CD8-positive, alpha-beta memory T cell (primary cell): Measurements from ENCODE around the gene ITFG1. TPM values are rescaled to one million over a fixed set of nuclear protein-coding genes. Genes with fewer than 3 reads are reported as not detected.

Experiments
- CTCF ChIA-PET: fragments of 350-600 bp; sonication (Branson Sonifier 250); formaldehyde crosslinking; loops from one replicate; lab custom pipeline; 2021; ENCODE audit warnings: antibody characterized with exemption; lab: Charles Lee
- POLR2A ChIA-PET: fragments of 350-600 bp; sonication (Branson Sonifier 250); formaldehyde crosslinking; loops from one replicate; lab custom pipeline; 2021; ENCODE audit warnings: antibody characterized with exemption; lab: Charles Lee
- DNase-seq, 5 donors: peaks; one replicate each; pipeline versions ENCODE4 v3.0.0 to v3.0.0-alpha.2; 2020 to 2022; ENCODE audit warnings: mixed read lengths in 1 of 5
- H3K27ac ChIP-seq: one replicate; pipeline ENCODE4 v1.7.0; 2013; ENCODE audit warnings: low read depth, mild to moderate bottlenecking, low read length, moderate library complexity
- H3K27me3 ChIP-seq: 2 replicates; pipeline ENCODE4 v1.7.0; 2013; ENCODE audit warnings: low read length, mild to moderate bottlenecking; ENCODE audit not compliant: insufficient read depth, poor library complexity, severe bottlenecking
- H3K36me3 ChIP-seq: 2 replicates; pipeline ENCODE4 v1.7.0; 2013; ENCODE audit warnings: mild to moderate bottlenecking, low read length, moderate library complexity; ENCODE audit not compliant: insufficient read depth
- H3K4me1 ChIP-seq: 2 replicates; pipeline ENCODE4 v1.7.0; 2013; ENCODE audit warnings: mild to moderate bottlenecking, low read length, moderate library complexity; ENCODE audit not compliant: insufficient read depth
- H3K4me3 ChIP-seq: 2 replicates; pipeline ENCODE4 v1.7.0; 2013; ENCODE audit warnings: mild to moderate bottlenecking, low read length
- H3K9me3 ChIP-seq: 2 replicates; pipeline ENCODE4 v1.7.0; 2013; ENCODE audit warnings: mild to moderate bottlenecking, low read length
- H3K27ac Mint-ChIP-seq, 8 donors: one replicate each; pipeline ENCODE4 v1.8.0; 2020 to 2021; ENCODE audit warnings: mixed read lengths in 8 of 8, mild to moderate bottlenecking in 6 of 8, inconsistent platforms in 3 of 8, moderate library complexity in 3 of 8
- H3K27me3 Mint-ChIP-seq, 2 donors: one replicate each; pipeline ENCODE4 v1.8.0; 2020 to 2021; ENCODE audit warnings: mixed read lengths in 2 of 2, mild to moderate bottlenecking in 1 of 2, moderate library complexity in 1 of 2
- H3K36me3 Mint-ChIP-seq, 3 donors: one replicate each; pipeline ENCODE4 v1.8.0; 2020 to 2021; ENCODE audit warnings: mixed read lengths in 3 of 3, inconsistent platforms in 1 of 3, mild to moderate bottlenecking in 1 of 3
- H3K4me1 Mint-ChIP-seq, 3 donors: one replicate each; pipeline ENCODE4 v1.8.0; 2020 to 2021; ENCODE audit warnings: mixed read lengths in 3 of 3, inconsistent platforms in 1 of 3, mild to moderate bottlenecking in 1 of 3
- H3K4me3 Mint-ChIP-seq, 7 donors: one replicate each; pipeline ENCODE4 v1.8.0; 2020 to 2021; ENCODE audit warnings: mixed read lengths in 7 of 7, mild to moderate bottlenecking in 6 of 7, moderate library complexity in 4 of 7, inconsistent platforms in 2 of 7
- H3K9me3 Mint-ChIP-seq, 5 donors: one replicate each; pipeline ENCODE4 v1.8.0; 2020 to 2022; ENCODE audit warnings: mixed read lengths in 5 of 5, mild to moderate bottlenecking in 3 of 5, moderate library complexity in 2 of 5, inconsistent platforms in 1 of 5
- polyA plus RNA-seq: library from polyadenylated mRNA; unstranded; fragments of 300-500 nt; fragmentation: Illumina TruSeq; gene quantifications from one replicate; pipeline ENCODE4 v1.2.3, GENCODE V29; 2021
- total RNA-seq, 2 experiments: library from RNA; stranded (reverse); gene quantifications; one replicate each; pipeline ENCODE4 v1.2.3, GENCODE V29; 2021

ITFG1 gene
- total and polyA plus RNA-seq, 3 experiments from 2014 or later, result 24.5 to 26.8 (median 24.9) TPM

DNA sequence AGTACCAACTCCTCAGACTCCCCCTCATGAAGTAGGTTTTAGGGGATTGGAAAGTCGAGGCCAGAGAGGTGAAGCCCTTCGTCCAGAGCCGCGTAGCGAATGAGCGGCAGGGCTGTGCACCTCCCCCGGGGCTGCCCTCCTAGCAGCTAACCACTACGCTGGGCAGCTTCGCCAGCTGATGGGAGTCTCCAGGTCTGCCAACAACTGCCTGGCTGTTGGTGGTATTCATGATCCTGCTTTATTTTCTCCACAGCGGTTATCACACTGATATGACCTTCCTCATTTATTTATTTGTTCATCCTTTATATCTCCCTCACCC, 316.3 kb downstream of the ITFG1 start:
- no peaks in the 10 kb centered on the region for H3K9me3 Mint-ChIP-seq
- Histone ChIP-seq H3K36me3 (no peaks in the 10 kb centered on the region), H3K27ac (no peak overlapping the region), H3K27me3 (no peaks in the 10 kb centered on the region), H3K9me3 (no peaks in the 10 kb centered on the region), H3K4me1 (peaks cover 16% of the 10 kb centered on the region), H3K4me3 (peak overlapping the region; percentile 55)
- peaks cover 16 to 19% (median 17%) of the 10 kb centered on the region in 3 donors for H3K4me1 Mint-ChIP-seq
- ChIA-PET POLR2A (no interaction called here), CTCF (interaction anchor here (0.8 to 3.7 kb wide), 7 partner anchors 11 to 1021 kb away, joined by 3 to 14 read pairs (median 4); partner anchors contain the start of genes ITFG1 and PHKB)
- peaks cover 12 to 18% of the 10 kb centered on the region in 2 donors for H3K27me3 Mint-ChIP-seq
- peak overlapping the region; percentile 61 to 85 (median 76) for H3K4me3 Mint-ChIP-seq
- no peaks in the 10 kb centered on the region for H3K36me3 Mint-ChIP-seq
- peak overlapping the region in 6 of 8 donors; percentile 4 to 63 (median 16) for H3K27ac Mint-ChIP-seq
- no peak for DNase-seq

GRCh38 chr16:47143677-47144558, 316.9 kb downstream of the ITFG1 start, which contains the start of gene NETO2:
NETO2 (minus strand) TSS chr16:47143945; CDS start chr16:47143612, 333 bp downstream.
- peak; percentile 40 to 75 (median 56) for DNase-seq
- H3K4me1 ChIP-seq, result peaks cover 16% of the 10 kb centered on the region
- no peaks in the 10 kb centered on the region for H3K36me3 Mint-ChIP-seq
- peak within 1 kb of the TSS in 6 of 8 donors; percentile 4 to 63 (median 16) for H3K27ac Mint-ChIP-seq
- peak within 1 kb of the TSS; percentile 71 to 89 (median 85) for H3K4me3 Mint-ChIP-seq
- CTCF ChIA-PET, result interaction anchor here (0.7 to 3.7 kb wide), 14 partner anchors 9 to 1022 kb away, joined by 3 to 15 read pairs (median 4); partner anchors contain the start of genes ITFG1 and PHKB
- no peaks in the 10 kb centered on the region for H3K9me3 Mint-ChIP-seq
- H3K27me3 Mint-ChIP-seq, result peaks cover 12 to 18% of the 10 kb centered on the region in 2 donors
- H3K9me3 ChIP-seq, result no peaks in the 10 kb centered on the region
- H3K27ac ChIP-seq, result peak within 1 kb of the TSS; percentile 35
- H3K27me3 ChIP-seq, result no peaks in the 10 kb centered on the region
- POLR2A ChIA-PET, result no interaction called here
- no peaks in the 10 kb centered on the region for H3K36me3 ChIP-seq
- H3K4me3 ChIP-seq, result peak within 1 kb of the TSS; percentile 55
- peaks cover 16 to 19% (median 17%) of the 10 kb centered on the region in 3 donors for H3K4me1 Mint-ChIP-seq

GRCh38 chr16:47142821-47143676, 317.8 kb downstream of the ITFG1 start:
- peaks cover 16 to 19% (median 17%) of the 10 kb centered on the region in 3 donors for H3K4me1 Mint-ChIP-seq
- Histone ChIP-seq H3K27ac (peak overlapping the region; percentile 35), H3K4me3 (peak overlapping the region; percentile 47), H3K27me3 (no peaks in the 10 kb centered on the region), H3K9me3 (no peaks in the 10 kb centered on the region), H3K4me1 (peaks cover 16% of the 10 kb centered on the region), H3K36me3 (no peaks in the 10 kb centered on the region)
- H3K27ac Mint-ChIP-seq, result peak overlapping the region in 3 of 8 donors; percentile 32 to 69 (median 53)
- CTCF ChIA-PET, result interaction anchor here (0.7 to 3.7 kb wide), 17 partner anchors 10 to 1487 kb away, joined by 3 to 23 read pairs (median 4); partner anchors contain the start of genes ITFG1 and PHKB
- no peaks in the 10 kb centered on the region for H3K9me3 Mint-ChIP-seq
- POLR2A ChIA-PET, result no interaction called here
- peaks cover 12 to 18% of the 10 kb centered on the region in 2 donors for H3K27me3 Mint-ChIP-seq
- peak; percentile 30 to 68 (median 46) for DNase-seq
- peak overlapping the region; percentile 87 to 91 (median 89) for H3K4me3 Mint-ChIP-seq
- no peaks in the 10 kb centered on the region for H3K36me3 Mint-ChIP-seq

DNA sequence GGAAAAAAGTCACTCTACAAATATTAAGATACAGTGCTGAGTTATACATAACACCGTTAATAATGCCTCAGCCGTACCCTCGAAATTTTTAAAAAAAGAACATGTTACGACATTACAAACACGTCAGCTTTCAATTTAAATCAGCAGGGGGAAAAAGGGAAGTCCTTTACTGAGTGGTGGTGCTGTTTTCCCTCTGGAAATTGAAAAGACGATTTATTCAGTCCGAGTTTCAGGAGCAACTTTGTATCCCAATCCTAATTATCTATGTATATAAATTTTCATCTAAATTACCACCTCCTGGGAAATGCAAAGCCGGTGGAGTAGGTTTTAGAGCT, 318.4 kb downstream of the ITFG1 start:
- Histone ChIP-seq H3K27ac (peak overlapping the region; percentile 35), H3K9me3 (no peaks in the 10 kb centered on the region), H3K4me1 (peaks cover 16% of the 10 kb centered on the region), H3K27me3 (no peaks in the 10 kb centered on the region), H3K4me3 (peak overlapping the region; percentile 42), H3K36me3 (no peaks in the 10 kb centered on the region)
- Mint-ChIP-seq H3K4me3 (peak overlapping the region; percentile 87 to 91 (median 89)), H3K4me1 (peaks cover 16 to 19% (median 17%) of the 10 kb centered on the region in 3 donors), H3K36me3 (no peaks in the 10 kb centered on the region), H3K27ac (peak overlapping the region in 5 of 8 donors; percentile 30 to 76 (median 53)), H3K9me3 (no peaks in the 10 kb centered on the region), H3K27me3 (peaks cover 12 to 18% of the 10 kb centered on the region in 2 donors)
- ChIA-PET CTCF (interaction anchor here (0.9 to 3.4 kb wide), 16 partner anchors 8 to 1488 kb away, joined by 3 to 23 read pairs (median 4); partner anchors contain the start of genes ITFG1 and PHKB), POLR2A (no interaction called here)
- DNase-seq, result peak in 1 of 5 donors; percentile 2

DNA sequence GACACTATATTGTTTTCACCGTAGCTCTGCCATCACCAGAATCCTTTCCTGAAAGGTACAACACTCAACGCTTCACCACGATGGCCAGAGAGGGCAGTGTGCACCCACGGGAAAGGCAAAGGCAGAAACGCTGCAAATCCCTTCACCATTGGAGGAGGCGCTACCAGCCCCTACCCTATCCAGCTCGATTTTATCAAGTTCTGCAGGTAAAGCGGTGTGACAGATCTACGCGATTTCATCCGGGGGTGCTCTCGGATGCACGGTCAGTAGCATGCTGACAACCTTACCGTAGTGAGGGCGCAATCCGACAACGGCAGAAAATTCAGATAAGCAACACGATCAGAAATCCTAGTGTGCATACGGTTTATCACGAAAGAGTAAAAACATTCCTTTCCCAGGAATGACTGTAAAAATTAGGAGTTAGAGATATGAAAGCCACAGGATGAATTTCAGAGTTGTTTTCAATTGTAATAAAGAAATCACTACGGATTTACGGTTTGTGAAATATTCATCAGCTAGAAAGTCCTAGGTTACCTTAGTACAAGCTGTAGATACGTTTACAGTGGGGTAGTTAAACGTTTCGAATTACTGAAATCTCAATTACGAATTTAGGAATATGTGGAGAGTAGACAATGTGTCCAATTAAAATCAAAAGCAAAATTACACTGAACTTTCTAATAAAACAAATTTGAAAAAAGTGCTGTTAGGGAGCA, 318.9 kb downstream of the ITFG1 start:
- H3K27ac Mint-ChIP-seq, result peak overlapping the region in 7 of 8 donors; percentile 2 to 76 (median 53)
- H3K27ac ChIP-seq, result no peak overlapping the region
- no peaks in the 10 kb centered on the region for H3K36me3 Mint-ChIP-seq
- H3K36me3 ChIP-seq, result no peaks in the 10 kb centered on the region
- H3K4me1 ChIP-seq, result peaks cover 16% of the 10 kb centered on the region
- H3K9me3 Mint-ChIP-seq, result no peaks in the 10 kb centered on the region
- peaks cover 12 to 16% of the 10 kb centered on the region in 2 donors for H3K27me3 Mint-ChIP-seq
- H3K4me1 Mint-ChIP-seq, result peaks cover 16 to 19% (median 17%) of the 10 kb centered on the region in 3 donors
- CTCF ChIA-PET, result interaction anchor here (0.7 to 3.4 kb wide), 28 partner anchors 9 to 1489 kb away, joined by 3 to 23 read pairs (median 4); partner anchors contain the start of genes DNAJA2, ITFG1 and PHKB
- POLR2A ChIA-PET, result interaction anchor here (0.6 kb wide), 1 partner anchor 1469 kb away, joined by 7 read pairs; no protein-coding TSS in a partner anchor
- peak overlapping the region; percentile 42 for H3K4me3 ChIP-seq
- H3K27me3 ChIP-seq, result no peaks in the 10 kb centered on the region
- peak; percentile 71 to 86 (median 71) for DNase-seq
- no peaks in the 10 kb centered on the region for H3K9me3 ChIP-seq
- H3K4me3 Mint-ChIP-seq, result peak overlapping the region; percentile 87 to 91 (median 89)

DNA sequence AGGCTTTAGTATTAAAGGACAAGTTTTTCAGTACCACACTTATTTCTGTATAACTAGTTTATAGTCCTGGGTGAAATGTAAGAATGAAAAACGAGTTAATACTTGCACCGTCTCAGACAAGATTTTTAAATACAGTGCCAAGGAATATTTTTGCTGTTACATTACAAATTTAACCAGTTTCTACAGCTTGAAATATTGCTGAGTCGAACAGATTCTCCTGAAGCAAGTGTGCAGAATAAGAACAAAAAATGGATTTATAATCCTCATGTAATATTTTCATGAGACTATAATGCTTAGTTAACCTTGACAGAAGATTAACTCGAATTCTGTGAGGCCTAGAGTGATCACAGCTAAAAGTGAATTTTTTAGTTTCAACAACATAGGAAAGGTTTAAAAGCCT, 320.2 kb downstream of the ITFG1 start:
- Histone ChIP-seq H3K4me1 (peaks cover 16% of the 10 kb centered on the region), H3K4me3 (no peak overlapping the region), H3K9me3 (no peaks in the 10 kb centered on the region), H3K27ac (no peak overlapping the region), H3K36me3 (no peaks in the 10 kb centered on the region), H3K27me3 (no peaks in the 10 kb centered on the region)
- CTCF ChIA-PET, result interaction anchor here (0.9 to 3.4 kb wide), 5 partner anchors 103 to 1017 kb away, joined by 3 to 23 read pairs (median 4); no protein-coding TSS in a partner anchor
- DNase-seq, result no peak
- Mint-ChIP-seq H3K4me3 (no peak overlapping the region), H3K27me3 (peaks cover 12 to 15% of the 10 kb centered on the region in 2 donors), H3K4me1 (peaks cover 16 to 24% (median 17%) of the 10 kb centered on the region in 3 donors), H3K36me3 (no peaks in the 10 kb centered on the region), H3K9me3 (no peaks in the 10 kb centered on the region), H3K27ac (no peak overlapping the region)
- POLR2A ChIA-PET, result no interaction called here
